Smooth muscle cell (in vitro differentiated cells): ENCODE results near the gene GRB14. TPM values are rescaled to one million over a fixed set of nuclear protein-coding genes. Genes with fewer than 3 reads are reported as not detected.

Experiments used
- DNase-seq: peaks from one replicate; lab custom pipeline; 2025; ENCODE audit not compliant: unreplicated experiment; lab: John Stamatoyannopoulos, UW
- H2AFZ ChIP-seq: fragments of 200-600 bp; sonication (generic); 2 replicates; pipeline ENCODE4 v1.6.0; 2016; ENCODE audit warnings: antibody characterized with exemption, low read depth, mild to moderate bottlenecking
- H3F3A ChIP-seq: fragments of 200-600 bp; sonication (generic); 2 replicates; pipeline ENCODE4 v1.6.0; 2017; ENCODE audit warnings: antibody characterized with exemption, low read depth
- H3K27ac ChIP-seq: fragments of 200-600 bp; sonication (generic); 2 replicates; pipeline ENCODE4 v1.5.1; 2016; ENCODE audit warnings: low read depth, mild to moderate bottlenecking
- H3K27me3 ChIP-seq: fragments of 200-600 bp; sonication (generic); 2 replicates; pipeline ENCODE4 v1.6.1; 2016; ENCODE audit warnings: low read depth, mild to moderate bottlenecking
- H3K36me3 ChIP-seq: fragments of 200-600 bp; sonication (generic); 2 replicates; pipeline ENCODE4 v1.5.1; 2016; ENCODE audit warnings: low read depth
- H3K4me1 ChIP-seq: fragments of 200-600 bp; sonication (generic); 2 replicates; pipeline ENCODE4 v1.5.1; 2016; ENCODE audit warnings: low read depth
- H3K4me2 ChIP-seq: fragments of 200-600 bp; sonication (generic); 2 replicates; pipeline ENCODE4 v1.6.0; 2016; ENCODE audit warnings: mild to moderate bottlenecking
- H3K4me3 ChIP-seq: fragments of 200-600 bp; sonication (generic); 2 replicates; pipeline ENCODE4 v1.5.1; 2016; ENCODE audit warnings: mild to moderate bottlenecking
- H3K79me2 ChIP-seq: fragments of 200-600 bp; sonication (generic); 2 replicates; pipeline ENCODE4 v1.6.0; 2016; ENCODE audit warnings: low read depth, mild to moderate bottlenecking
- H3K9ac ChIP-seq: fragments of 200-600 bp; sonication (generic); 2 replicates; pipeline ENCODE4 v1.6.0; 2016; ENCODE audit warnings: low read depth
- H3K9me3 ChIP-seq: fragments of 200-600 bp; sonication (generic); replicated peaks from 2 replicates; pipeline ENCODE4 v1.5.1; 2016; ENCODE audit warnings: low read depth
- H4K20me1 ChIP-seq: fragments of 200-600 bp; sonication (generic); 2 replicates; pipeline ENCODE4 v1.6.0; 2016; ENCODE audit warnings: low read depth
- WGBS: methylation state at CpG from one replicate; pipeline ENCODE4 v1.1.7; 2016; ENCODE audit warnings: low lambda C conversion rate; 5-methylcytosine and 5-hydroxymethylcytosine counted together
- polyA plus RNA-seq: library from polyadenylated mRNA; unstranded; fragments of >200 nt; fragmentation: Nextera tagmentation; extraction: Ambion mirVana; gene quantifications from 2 replicates; pipeline ENCODE4 v1.2.1, GENCODE V29; 2016
- total RNA-seq: library from RNA; depleted of rRNA; stranded (reverse); fragments of >200 nt; gene quantifications from 2 replicates; pipeline ENCODE4 v1.2.3, GENCODE V29; 2014
- TF ChIP-seq, protein P1 (sequence below): fragments of 200-600 bp; sonication (generic); IDR thresholded peaks from 2 replicates; pipeline ENCODE4 v1.5.1; 2017; ENCODE audit warnings: borderline replicate concordance, mild to moderate bottlenecking, antibody characterized with exemption; ENCODE audit not compliant: insufficient read depth, poor library complexity, severe bottlenecking

The GRB14 gene
- total and polyA plus RNA-seq, 2 experiments from 2014 or later, result 0.22 TPM; not detected in 1

DNA sequence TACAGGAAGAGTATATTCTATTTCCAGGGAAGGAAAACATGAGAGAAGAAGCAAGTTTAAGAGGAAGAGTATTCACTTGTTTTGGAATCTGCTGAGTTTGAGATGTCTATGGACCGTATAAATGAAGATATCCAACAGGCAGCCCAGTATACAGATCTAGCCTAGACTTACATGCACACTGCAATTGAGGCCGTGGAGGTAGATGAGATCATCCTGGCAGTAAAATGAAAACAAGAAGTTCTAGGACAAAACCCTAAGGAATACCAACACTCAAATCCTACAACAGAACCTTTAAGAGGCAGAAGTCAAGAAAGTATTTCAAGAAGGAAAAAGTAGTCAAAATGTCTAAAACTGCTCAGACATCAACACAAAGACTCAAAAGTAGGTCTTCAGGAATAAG, 16.0 kb downstream of the GRB14 start:
- no peaks in the 10 kb centered on the region for H3K9me3 ChIP-seq
- H3K4me2 ChIP-seq, result no peak overlapping the region
- no peak overlapping the region for H3K9ac ChIP-seq
- H3K79me2 ChIP-seq, result no peaks in the 10 kb centered on the region
- no peak overlapping the region for H2AFZ ChIP-seq
- 89% methylated on average over 2 of the region's 2 CpGs for WGBS
- H3K4me3 ChIP-seq, result no peak overlapping the region
- H3K36me3 ChIP-seq, result no peaks in the 10 kb centered on the region
- H3F3A ChIP-seq, result no peaks in the 10 kb centered on the region
- no peak overlapping the region for H3K27ac ChIP-seq
- H3K4me1 ChIP-seq, result peaks cover 8% of the 10 kb centered on the region
- TF ChIP-seq, protein P1, sequence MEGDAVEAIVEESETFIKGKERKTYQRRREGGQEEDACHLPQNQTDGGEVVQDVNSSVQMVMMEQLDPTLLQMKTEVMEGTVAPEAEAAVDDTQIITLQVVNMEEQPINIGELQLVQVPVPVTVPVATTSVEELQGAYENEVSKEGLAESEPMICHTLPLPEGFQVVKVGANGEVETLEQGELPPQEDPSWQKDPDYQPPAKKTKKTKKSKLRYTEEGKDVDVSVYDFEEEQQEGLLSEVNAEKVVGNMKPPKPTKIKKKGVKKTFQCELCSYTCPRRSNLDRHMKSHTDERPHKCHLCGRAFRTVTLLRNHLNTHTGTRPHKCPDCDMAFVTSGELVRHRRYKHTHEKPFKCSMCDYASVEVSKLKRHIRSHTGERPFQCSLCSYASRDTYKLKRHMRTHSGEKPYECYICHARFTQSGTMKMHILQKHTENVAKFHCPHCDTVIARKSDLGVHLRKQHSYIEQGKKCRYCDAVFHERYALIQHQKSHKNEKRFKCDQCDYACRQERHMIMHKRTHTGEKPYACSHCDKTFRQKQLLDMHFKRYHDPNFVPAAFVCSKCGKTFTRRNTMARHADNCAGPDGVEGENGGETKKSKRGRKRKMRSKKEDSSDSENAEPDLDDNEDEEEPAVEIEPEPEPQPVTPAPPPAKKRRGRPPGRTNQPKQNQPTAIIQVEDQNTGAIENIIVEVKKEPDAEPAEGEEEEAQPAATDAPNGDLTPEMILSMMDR, result no peak
- H4K20me1 ChIP-seq, result no peaks in the 10 kb centered on the region
- no peak for DNase-seq
- H3K27me3 ChIP-seq, result no peaks in the 10 kb centered on the region

DNA sequence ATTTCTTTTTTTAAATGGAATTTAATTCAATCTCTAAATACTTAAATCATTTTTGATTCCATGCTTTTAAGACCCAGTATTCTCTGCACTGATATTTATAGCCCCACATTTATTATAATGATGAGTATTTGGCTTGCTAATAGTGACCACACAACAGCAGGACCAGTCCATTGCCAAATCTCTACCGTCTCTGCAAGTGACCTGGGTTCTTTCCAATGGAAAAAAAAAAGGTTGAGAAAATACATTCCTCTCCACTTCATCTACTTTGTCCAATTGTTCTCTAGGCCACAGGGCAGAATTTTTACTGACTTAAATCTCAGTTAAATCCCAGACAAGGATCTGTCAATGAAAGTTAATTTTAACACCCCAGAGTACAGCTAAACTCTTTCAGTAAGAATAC, 20.5 kb downstream of the GRB14 start:
- H4K20me1 ChIP-seq, result no peaks in the 10 kb centered on the region
- no peak overlapping the region for H3K4me3 ChIP-seq
- no peak overlapping the region for H3K4me2 ChIP-seq
- H3K27ac ChIP-seq, result no peak overlapping the region
- no peaks in the 10 kb centered on the region for H3K9me3 ChIP-seq
- no peaks in the 10 kb centered on the region for H3K36me3 ChIP-seq
- no peak overlapping the region for H2AFZ ChIP-seq
- no peak overlapping the region for H3K9ac ChIP-seq
- 97% methylated on average over 1 of the region's 1 CpG for WGBS
- no peaks in the 10 kb centered on the region for H3K79me2 ChIP-seq
- no peaks in the 10 kb centered on the region for H3F3A ChIP-seq
- H3K4me1 ChIP-seq, result peaks cover 3% of the 10 kb centered on the region
- no peak for DNase-seq
- TF ChIP-seq, protein P1, result no peak
- no peaks in the 10 kb centered on the region for H3K27me3 ChIP-seq

DNA sequence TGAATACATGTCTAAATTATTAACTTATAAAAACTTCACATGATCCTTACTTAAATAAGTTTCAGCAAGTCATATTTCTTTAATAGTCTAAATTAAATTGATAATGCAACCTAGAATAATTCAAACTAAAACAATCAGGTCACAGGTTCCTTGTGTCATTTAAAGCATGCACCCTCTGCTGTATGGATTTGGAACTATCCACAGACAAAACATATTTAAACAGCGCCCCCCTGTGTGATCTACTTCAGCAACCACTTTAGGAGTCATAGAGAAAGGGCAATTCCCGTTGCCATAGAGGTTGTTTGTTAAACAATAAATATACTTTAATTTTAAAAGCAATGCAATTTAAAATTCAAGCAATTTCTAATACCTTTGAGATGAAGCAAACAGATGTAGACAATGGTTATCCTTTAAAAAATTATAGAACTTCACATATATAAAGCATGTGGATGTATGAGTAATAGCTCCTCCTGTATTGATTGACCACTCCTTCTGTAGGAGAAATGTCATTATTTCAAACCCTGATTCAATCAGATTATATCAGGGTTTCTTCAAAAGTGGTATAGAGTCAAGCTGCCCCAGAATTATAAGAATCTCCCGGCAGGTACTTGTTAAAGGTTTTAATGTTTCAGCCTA, 21.2 kb downstream of the GRB14 start:
- DNase-seq, result no peak
- H4K20me1 ChIP-seq, result no peaks in the 10 kb centered on the region
- H3K9me3 ChIP-seq, result no peaks in the 10 kb centered on the region
- peaks cover 3% of the 10 kb centered on the region for H3K4me1 ChIP-seq
- no peaks in the 10 kb centered on the region for H3K79me2 ChIP-seq
- H3K27ac ChIP-seq, result no peak overlapping the region
- TF ChIP-seq, protein P1, result peak; percentile 78
- H3K4me3 ChIP-seq, result no peak overlapping the region
- H2AFZ ChIP-seq, result no peak overlapping the region
- no peaks in the 10 kb centered on the region for H3K36me3 ChIP-seq
- H3K27me3 ChIP-seq, result no peaks in the 10 kb centered on the region
- no peaks in the 10 kb centered on the region for H3F3A ChIP-seq
- H3K9ac ChIP-seq, result no peak overlapping the region
- 44% methylated on average over 3 of the region's 3 CpGs for WGBS
- no peak overlapping the region for H3K4me2 ChIP-seq

DNA sequence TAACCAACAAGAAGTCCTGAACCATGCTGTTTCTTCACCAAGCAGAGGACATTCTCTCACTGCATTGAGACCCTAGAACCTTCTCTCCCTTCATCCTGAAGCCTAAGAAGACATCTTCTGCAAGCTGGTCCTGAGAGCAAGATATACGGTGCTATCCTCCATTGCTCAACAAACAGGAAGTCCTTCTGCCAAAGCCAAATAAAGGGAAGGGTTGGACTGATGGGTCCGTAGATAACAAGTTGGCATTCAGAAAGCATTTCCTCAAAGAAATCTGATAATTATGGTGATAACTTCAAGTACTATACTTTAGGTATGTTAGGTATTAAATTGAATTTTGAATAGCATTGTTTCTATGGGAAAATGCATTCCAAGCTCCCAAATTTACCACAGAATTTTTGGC, 23.3 kb downstream of the GRB14 start:
- no peaks in the 10 kb centered on the region for H4K20me1 ChIP-seq
- H3K27ac ChIP-seq, result no peak overlapping the region
- H3K9me3 ChIP-seq, result no peaks in the 10 kb centered on the region
- DNase-seq, result no peak
- no peaks in the 10 kb centered on the region for H3K4me1 ChIP-seq
- H3K79me2 ChIP-seq, result no peaks in the 10 kb centered on the region
- H3K4me2 ChIP-seq, result no peak overlapping the region
- H2AFZ ChIP-seq, result no peak overlapping the region
- TF ChIP-seq, protein P1, result no peak
- H3K9ac ChIP-seq, result no peak overlapping the region
- no peak overlapping the region for H3K4me3 ChIP-seq
- 87% methylated on average over 2 of the region's 2 CpGs for WGBS
- H3K27me3 ChIP-seq, result no peaks in the 10 kb centered on the region
- no peaks in the 10 kb centered on the region for H3K36me3 ChIP-seq
- no peaks in the 10 kb centered on the region for H3F3A ChIP-seq
